DMS114 treated with DMSO at 0.1 percent for 48 hours (cell line): Measurements from ENCODE around the gene LRRC38.
"Not testable (repeated sequence)": the region's sequence is repeated elsewhere in the genome, so short reads cannot be mapped to it uniquely, and the experiment has no call there.

Experiments used
- DNase-seq: peaks from one replicate; lab custom pipeline; 2025; ENCODE audit not compliant: unreplicated experiment; lab: John Stamatoyannopoulos, UW

The LRRC38 gene

GRCh38 chr1:13513895-13514546 lies at the start of gene LRRC38:
LRRC38 (minus strand) TSS chr1:13514003; CDS start chr1:13513593, 410 bp downstream.
- DNase-seq = no peak

- DNase-seq = not testable (repeated sequence)
These were observed 49.2 kb upstream of the LRRC38 start for GRCh38 chr1:13562981-13563380.

GRCh38 chr1:13560541-13560940 lies 46.7 kb upstream of the LRRC38 start:
- no peak for DNase-seq

- DNase-seq = no peak
These were observed 42.5 kb upstream of the LRRC38 start for GRCh38 chr1:13556224-13556764.

- no peak for DNase-seq
These were observed 41.0 kb upstream of the LRRC38 start for GRCh38 chr1:13554798-13555197.

GRCh38 chr1:13550663-13551062 lies 36.9 kb upstream of the LRRC38 start:
- no peak for DNase-seq

- no peak for DNase-seq
These were observed 35.7 kb upstream of the LRRC38 start for GRCh38 chr1:13549521-13549920.

- DNase-seq = no peak
These were observed 35.2 kb upstream of the LRRC38 start for GRCh38 chr1:13549021-13549420.

- no peak for DNase-seq
These were observed 34.5 kb upstream of the LRRC38 start for GRCh38 chr1:13548281-13548680.

- DNase-seq = no peak
These were observed 33.0 kb upstream of the LRRC38 start for GRCh38 chr1:13546791-13547190.

- DNase-seq = no peak
These were observed 30.4 kb upstream of the LRRC38 start for GRCh38 chr1:13544221-13544556.

- no peak for DNase-seq
These were observed 29.8 kb upstream of the LRRC38 start for GRCh38 chr1:13543451-13544220.

- no peak for DNase-seq
These were observed 27.8 kb upstream of the LRRC38 start for GRCh38 chr1:13541435-13542215.

- no peak for DNase-seq
These were observed 27.1 kb upstream of the LRRC38 start for GRCh38 chr1:13540866-13541265.

GRCh38 chr1:13539683-13540082 lies 25.9 kb upstream of the LRRC38 start:
- no peak for DNase-seq

- DNase-seq = no peak
These were observed 25.0 kb upstream of the LRRC38 start for GRCh38 chr1:13538832-13539231.

- no peak for DNase-seq
These were observed 22.8 kb upstream of the LRRC38 start for GRCh38 chr1:13536571-13536970.

GRCh38 chr1:13535227-13535626 lies 21.4 kb upstream of the LRRC38 start:
- no peak for DNase-seq

- no peak for DNase-seq
These were observed 14.5 kb upstream of the LRRC38 start for GRCh38 chr1:13528320-13528719.

GRCh38 chr1:13523780-13524477 lies 10.1 kb upstream of the LRRC38 start:
- DNase-seq = no peak

- DNase-seq = no peak
These were observed 7.2 kb upstream of the LRRC38 start for GRCh38 chr1:13520985-13521384.
